SU-DHL-6 (cell line): ENCODE data around the gene DNM1L.

Source experiments
- H2AFZ ChIP-seq: fragments of 200-600 bp; sonication (generic); 2 replicates; pipeline ENCODE4 v1.6.1; 2014; ENCODE audit warnings: low read depth, mild to moderate bottlenecking, moderate library complexity, mixed read lengths, antibody characterized with exemption, low read length; ENCODE audit not compliant: severe bottlenecking
- H3F3A ChIP-seq: fragments of 200-600 bp; shearing (Covaris generic); 2 replicates; pipeline ENCODE4 v1.6.0; 2016; ENCODE audit warnings: antibody characterized with exemption, mild to moderate bottlenecking; ENCODE audit not compliant: insufficient read depth
- H3K27ac ChIP-seq: fragments of 200-600 bp; sonication (generic); 2 replicates; pipeline ENCODE4 v1.5.1; 2016; ENCODE audit warnings: low read depth, mild to moderate bottlenecking, low read length, moderate library complexity, mixed read lengths
- H3K27me3 ChIP-seq: fragments of 200-600 bp; sonication (generic), shearing (Covaris generic); 2 replicates; pipeline ENCODE4 v1.6.0; 2014; ENCODE audit warnings: mild to moderate bottlenecking, low read length
- H3K36me3 ChIP-seq: fragments of 200-600 bp; sonication (generic); 2 replicates; pipeline ENCODE4 v1.6.1; 2014; ENCODE audit warnings: mild to moderate bottlenecking, low read length, mixed read lengths
- H3K4me2 ChIP-seq: fragments of 300-600, 200-600 bp; shearing (Covaris generic), sonication (generic); 2 replicates; pipeline ENCODE4 v1.6.0; 2014; ENCODE audit warnings: low read length, low read depth, mild to moderate bottlenecking; ENCODE audit not compliant: poor library complexity, severe bottlenecking
- H3K4me3 ChIP-seq: fragments of 200-600 bp; sonication (generic); 2 replicates; pipeline ENCODE4 v1.5.1; 2014; ENCODE audit warnings: antibody characterized with exemption, low read length, mild to moderate bottlenecking, mixed read lengths; ENCODE audit not compliant: insufficient read depth, poor library complexity, severe bottlenecking
- H3K79me2 ChIP-seq: fragments of 200-600 bp; sonication (generic); 2 replicates; pipeline ENCODE4 v1.6.1; 2014; ENCODE audit warnings: mild to moderate bottlenecking, low read length, moderate library complexity; ENCODE audit not compliant: insufficient read depth
- H3K9ac ChIP-seq: fragments of 200-600 bp; sonication (generic); 2 replicates; pipeline ENCODE4 v1.7.0; 2014; ENCODE audit warnings: mild to moderate bottlenecking, low read length
- H3K9me2 ChIP-seq: fragments of 200-600 bp; sonication (generic); replicated peaks from 2 replicates; pipeline ENCODE4 v1.6.1; 2014; ENCODE audit warnings: low read length; ENCODE audit not compliant: insufficient read depth
- H3K9me3 ChIP-seq: fragments of 200-600 bp; sonication (generic); 2 replicates; pipeline ENCODE4 v1.6.1; 2014; ENCODE audit warnings: low read length, mixed read lengths; ENCODE audit not compliant: insufficient read depth
- H4K20me1 ChIP-seq: fragments of 200-600 bp; sonication (generic); 2 replicates; pipeline ENCODE4 v1.6.1; 2014; ENCODE audit warnings: low read depth, mild to moderate bottlenecking, antibody characterized with exemption, low read length, moderate library complexity, mixed read lengths
- EZH2phosphoT487 ChIP-seq: fragments of 200-600 bp; sonication (generic), shearing (Covaris generic); conservative IDR thresholded peaks from 2 replicates; pipeline ENCODE4 v1.6.1; 2018; ENCODE audit warnings: mild to moderate bottlenecking, antibody characterized with exemption, low read length, moderate library complexity, mixed read lengths
- TF ChIP-seq, protein P1 (sequence below): fragments of 200-600 bp; sonication (generic); IDR thresholded peaks from one replicate; pipeline ENCODE4 v1.5.1; 2017; ENCODE audit warnings: antibody characterized with exemption, mild to moderate bottlenecking, low read length, moderate library complexity; ENCODE audit not compliant: insufficient read depth, poor library complexity, severe bottlenecking

DNM1L gene

DNA sequence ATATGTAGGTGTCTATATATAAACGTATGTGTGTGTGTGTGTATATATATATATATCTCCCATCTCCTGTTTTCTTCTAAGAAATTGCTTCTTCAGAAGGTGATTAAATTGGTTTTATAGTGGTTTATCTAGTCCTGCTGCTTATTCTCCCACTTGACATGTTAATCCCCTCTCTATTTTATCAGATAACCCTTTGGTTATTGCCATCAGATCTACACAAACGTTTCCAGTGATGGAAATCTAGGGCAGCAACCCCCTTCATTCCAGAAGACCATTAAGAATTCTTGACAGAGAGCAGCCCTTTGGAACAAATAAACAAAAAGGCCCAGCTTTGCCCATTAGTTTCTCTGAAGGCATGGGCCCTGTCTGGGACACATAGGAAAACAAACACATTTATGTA is 110.8 kb downstream of the DNM1L start:
- Histone ChIP-seq H3K4me2 (no peak overlapping the region), H3K79me2 (no peaks in the 10 kb centered on the region), H3K27me3 (no peaks in the 10 kb centered on the region), H3K27ac (no peak overlapping the region), H3K36me3 (no peaks in the 10 kb centered on the region), H4K20me1 (no peaks in the 10 kb centered on the region), H3K9me3 (no peaks in the 10 kb centered on the region), H2AFZ (no peak overlapping the region), H3K9me2 (no peaks in the 10 kb centered on the region), H3K4me3 (no peak overlapping the region), H3K9ac (no peak overlapping the region), H3F3A (no peaks in the 10 kb centered on the region)
- no peak for TF ChIP-seq EZH2phosphoT487
- TF ChIP-seq, protein P1, sequence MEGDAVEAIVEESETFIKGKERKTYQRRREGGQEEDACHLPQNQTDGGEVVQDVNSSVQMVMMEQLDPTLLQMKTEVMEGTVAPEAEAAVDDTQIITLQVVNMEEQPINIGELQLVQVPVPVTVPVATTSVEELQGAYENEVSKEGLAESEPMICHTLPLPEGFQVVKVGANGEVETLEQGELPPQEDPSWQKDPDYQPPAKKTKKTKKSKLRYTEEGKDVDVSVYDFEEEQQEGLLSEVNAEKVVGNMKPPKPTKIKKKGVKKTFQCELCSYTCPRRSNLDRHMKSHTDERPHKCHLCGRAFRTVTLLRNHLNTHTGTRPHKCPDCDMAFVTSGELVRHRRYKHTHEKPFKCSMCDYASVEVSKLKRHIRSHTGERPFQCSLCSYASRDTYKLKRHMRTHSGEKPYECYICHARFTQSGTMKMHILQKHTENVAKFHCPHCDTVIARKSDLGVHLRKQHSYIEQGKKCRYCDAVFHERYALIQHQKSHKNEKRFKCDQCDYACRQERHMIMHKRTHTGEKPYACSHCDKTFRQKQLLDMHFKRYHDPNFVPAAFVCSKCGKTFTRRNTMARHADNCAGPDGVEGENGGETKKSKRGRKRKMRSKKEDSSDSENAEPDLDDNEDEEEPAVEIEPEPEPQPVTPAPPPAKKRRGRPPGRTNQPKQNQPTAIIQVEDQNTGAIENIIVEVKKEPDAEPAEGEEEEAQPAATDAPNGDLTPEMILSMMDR: no peak

DNA sequence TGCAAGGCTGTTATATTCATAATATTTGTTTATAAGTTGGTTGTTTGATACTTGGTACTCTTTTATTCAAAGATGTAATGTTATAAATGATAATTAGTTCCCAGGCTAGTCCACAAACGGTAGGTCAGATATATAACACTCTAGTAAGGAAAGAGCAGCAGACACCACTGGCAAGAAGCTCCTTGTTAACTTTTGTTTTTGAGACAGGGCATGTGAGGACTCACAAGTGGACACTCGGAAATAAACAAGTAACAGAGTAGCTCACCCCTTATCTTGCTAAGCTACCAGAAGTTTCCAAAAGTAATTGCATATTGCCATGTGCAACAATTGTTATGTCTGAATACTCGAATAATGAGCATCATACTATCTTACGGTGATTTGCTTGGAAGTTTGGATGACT is 115.2 kb downstream of the DNM1L start:
- Histone ChIP-seq H3K9ac (no peak overlapping the region), H2AFZ (no peak overlapping the region), H4K20me1 (no peaks in the 10 kb centered on the region), H3K79me2 (no peaks in the 10 kb centered on the region), H3K36me3 (no peaks in the 10 kb centered on the region), H3K27me3 (no peaks in the 10 kb centered on the region), H3K27ac (no peak overlapping the region), H3K9me2 (no peaks in the 10 kb centered on the region), H3F3A (no peaks in the 10 kb centered on the region), H3K4me2 (no peak overlapping the region), H3K9me3 (no peaks in the 10 kb centered on the region), H3K4me3 (no peak overlapping the region)
- no peak for TF ChIP-seq EZH2phosphoT487
- TF ChIP-seq, protein P1: no peak
